Measurements from ENCODE around the gene FLAD1.

Gene FLAD1

DNA sequence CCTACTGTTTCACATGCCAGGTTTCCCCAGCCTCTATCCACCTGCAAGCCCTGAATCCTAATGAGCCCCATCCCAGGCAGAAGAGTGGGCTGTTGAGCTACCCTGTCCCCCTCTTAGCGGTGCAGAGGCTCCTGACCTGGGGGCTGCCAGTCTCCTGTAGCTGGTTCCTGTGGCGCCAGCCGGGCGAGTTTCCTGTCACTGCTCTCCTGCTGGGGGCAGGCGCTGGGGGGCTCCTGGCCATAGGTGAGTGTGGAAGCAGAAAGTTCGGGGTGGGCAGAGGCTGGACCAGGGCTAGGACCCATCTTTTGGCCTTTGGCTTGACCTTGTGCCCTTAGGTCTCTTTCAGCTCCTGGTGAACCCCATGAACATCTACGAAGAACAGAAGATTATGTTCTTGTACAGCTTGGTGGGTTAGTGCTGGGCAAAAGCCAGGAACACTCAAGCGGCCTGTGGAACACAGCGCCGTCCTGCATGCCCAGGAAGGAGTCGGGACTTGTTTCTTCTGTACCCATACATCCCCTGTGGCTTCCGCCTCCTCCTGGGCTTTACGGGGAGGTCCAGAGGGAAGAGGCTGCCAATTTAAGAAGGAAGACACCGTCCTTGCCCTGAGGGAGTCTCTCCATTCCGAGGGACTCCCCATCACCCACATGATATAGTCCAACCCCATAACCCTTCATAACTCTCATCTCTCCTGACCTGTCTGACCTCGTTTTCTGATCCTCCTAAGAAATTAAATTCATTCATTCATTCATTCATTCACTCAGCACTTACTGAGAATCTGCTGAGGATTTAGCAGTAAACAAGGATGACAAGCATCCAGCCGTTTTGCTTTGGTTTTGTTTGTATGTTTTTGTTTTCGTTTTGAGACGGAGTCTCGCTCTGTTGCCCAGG, 51.4 kb downstream of the FLAD1 start:
- DNase-seq (ENCODE audit: low read depth in 2 of 2, low spot score in 1 of 2), result no peak

- no peak for DNase-seq (ENCODE audit: low read depth in 2 of 2, low spot score in 1 of 2)
These were observed 52.8 kb downstream of the FLAD1 start for GRCh38 chr1:155035936-155036335.

GRCh38 chr1:155037043-155037442, 53.9 kb downstream of the FLAD1 start:
- DNase-seq (ENCODE audit: low read depth in 2 of 2, low spot score in 1 of 2), result no peak

DNA sequence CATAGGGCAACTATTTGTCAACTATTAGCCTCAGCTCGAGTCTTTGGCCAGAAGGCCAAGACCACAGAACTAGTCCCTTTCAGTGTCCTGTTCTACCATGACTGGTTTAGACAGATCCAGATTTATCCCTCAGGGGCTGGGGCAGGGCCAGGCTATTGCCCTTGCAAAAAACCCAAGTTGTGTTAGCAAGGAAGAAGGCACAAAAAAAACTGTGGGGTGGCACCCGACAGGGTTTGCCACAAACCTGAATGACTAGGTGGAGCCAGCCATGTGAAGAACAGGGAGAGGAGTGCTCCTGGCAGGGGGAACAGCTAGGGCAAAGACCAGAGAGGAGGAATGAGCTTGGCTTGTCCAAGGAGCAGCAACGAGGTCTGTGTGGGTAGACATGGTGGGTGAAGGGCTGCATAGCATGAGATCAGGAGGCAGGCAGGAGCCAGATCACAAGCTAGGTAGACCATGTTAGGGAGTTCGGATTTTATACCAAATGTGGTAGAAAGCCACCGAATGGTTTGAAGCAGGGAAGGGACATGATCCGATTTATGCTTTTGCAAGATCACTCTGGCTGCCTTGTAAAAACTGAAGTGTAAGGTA, 54.8 kb downstream of the FLAD1 start:
- DNase-seq (ENCODE audit: low read depth in 2 of 2, low spot score in 1 of 2), result no peak

GRCh38 chr1:155038602-155039307, 55.6 kb downstream of the FLAD1 start:
- no peak for DNase-seq (ENCODE audit: low read depth in 2 of 2, low spot score in 1 of 2)

DNA sequence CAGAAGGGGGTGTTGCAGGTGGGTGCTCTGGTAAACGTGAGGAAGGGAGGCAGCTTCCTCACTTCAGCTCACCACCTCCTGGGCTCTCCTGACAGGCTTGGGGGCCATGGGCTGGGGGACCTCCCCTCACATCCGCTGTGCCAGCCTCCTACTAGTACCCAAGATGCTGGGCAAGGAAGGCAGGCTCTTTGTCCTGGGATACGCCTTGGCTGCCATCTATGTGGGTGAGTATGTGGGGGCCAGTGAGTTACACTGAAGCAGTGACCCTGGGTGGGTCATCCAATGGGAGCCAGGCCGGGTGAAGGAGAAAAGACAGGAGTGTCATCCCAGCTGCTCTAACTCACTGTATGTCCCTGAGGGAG, 56.1 kb downstream of the FLAD1 start:
- no peak for DNase-seq (ENCODE audit: low read depth in 2 of 2, low spot score in 1 of 2)

GRCh38 chr1:155040358-155041093, 57.4 kb downstream of the FLAD1 start:
- DNase-seq (ENCODE audit: low read depth in 2 of 2, low spot score in 1 of 2), result no peak

Measured in stimulated activated CD8-positive, alpha-beta memory T cell treated with anti-CD3 and anti-CD28 coated beads, Interleukin-4, amount 100 ng/mL, for 1 hour (primary cell).